Right atrium auricular region (tissue), 2 donors: ENCODE results near the gene CRAT. TPM values are rescaled to one million over a fixed set of nuclear protein-coding genes. Genes with fewer than 3 reads are reported as not detected.

Experiments used
- DNase-seq: peaks from one replicate; pipeline ENCODE4 v3.0.0-alpha.2; 2019; ENCODE audit warnings: low spot score
- H3K27ac ChIP-seq, 2 donors: fragments of 200-600 bp; sonication (generic); 1 replicate in 1 of 2; 2 replicates in 1 of 2; pipeline ENCODE4 v1.5.1; 2016 to 2019
- H3K27me3 ChIP-seq, 2 donors: fragments of 200-600 bp; sonication (generic); one replicate each; pipeline versions ENCODE4 v1.5.1 to v1.6.0; 2017 to 2019
- H3K36me3 ChIP-seq: fragments of 200-600 bp; sonication (generic); one replicate; pipeline ENCODE4 v1.5.1; 2016
- H3K4me1 ChIP-seq, 2 donors: fragments of 200-600 bp; sonication (generic); one replicate each; pipeline versions ENCODE4 v1.5.1 to v1.6.0; 2017 to 2019
- H3K4me3 ChIP-seq, 2 donors: fragments of 200-600 bp; sonication (generic); 1 replicate in 1 of 2; 2 replicates in 1 of 2; pipeline ENCODE4 v1.5.1; 2017 to 2019; ENCODE audit warnings: mild to moderate bottlenecking in 1 of 2, moderate library complexity in 1 of 2
- H3K9me3 ChIP-seq, 2 donors: fragments of 200-600 bp; sonication (generic); one replicate each; pipeline ENCODE4 v1.5.1; 2019
- total RNA-seq, 2 donors: library from RNA; depleted of rRNA; stranded (reverse); fragments of >200 nt; gene quantifications; one replicate each; pipeline ENCODE4 v1.1.0, GENCODE V29; 2016
- TF ChIP-seq, protein P1 (sequence below), 2 donors: fragments of 200-600 bp; sonication (generic); IDR thresholded peaks; one replicate each; pipeline ENCODE4 v1.5.1; 2019; ENCODE audit warnings: antibody characterized with exemption in 2 of 2

The CRAT gene
- total RNA-seq, 2 donors from 2014 or later = 73.0 to 75.0 TPM

DNA sequence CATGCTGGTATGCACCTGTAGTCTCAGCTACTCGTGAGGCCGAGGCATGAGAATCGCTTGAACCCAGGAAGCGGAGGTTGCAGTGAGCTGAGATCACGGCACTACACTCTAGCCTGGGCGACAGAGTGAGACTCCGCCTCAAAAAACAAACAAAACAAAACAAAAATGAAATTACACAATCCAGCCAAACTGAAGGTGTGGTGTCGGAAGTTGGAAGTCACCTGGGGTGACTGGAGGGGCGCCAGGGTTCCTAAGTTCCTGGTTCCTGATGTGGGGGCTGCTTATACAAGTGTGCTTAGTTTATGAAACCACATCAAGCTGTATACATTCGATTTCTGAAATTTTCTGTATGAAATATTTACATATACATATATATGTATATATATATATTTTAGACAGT is 33.4 kb downstream of the CRAT start:
- H3K9me3 ChIP-seq = no peaks in the 10 kb centered on the region
- H3K36me3 ChIP-seq = no peaks in the 10 kb centered on the region
- H3K4me3 ChIP-seq = no peak overlapping the region
- TF ChIP-seq, protein P1, sequence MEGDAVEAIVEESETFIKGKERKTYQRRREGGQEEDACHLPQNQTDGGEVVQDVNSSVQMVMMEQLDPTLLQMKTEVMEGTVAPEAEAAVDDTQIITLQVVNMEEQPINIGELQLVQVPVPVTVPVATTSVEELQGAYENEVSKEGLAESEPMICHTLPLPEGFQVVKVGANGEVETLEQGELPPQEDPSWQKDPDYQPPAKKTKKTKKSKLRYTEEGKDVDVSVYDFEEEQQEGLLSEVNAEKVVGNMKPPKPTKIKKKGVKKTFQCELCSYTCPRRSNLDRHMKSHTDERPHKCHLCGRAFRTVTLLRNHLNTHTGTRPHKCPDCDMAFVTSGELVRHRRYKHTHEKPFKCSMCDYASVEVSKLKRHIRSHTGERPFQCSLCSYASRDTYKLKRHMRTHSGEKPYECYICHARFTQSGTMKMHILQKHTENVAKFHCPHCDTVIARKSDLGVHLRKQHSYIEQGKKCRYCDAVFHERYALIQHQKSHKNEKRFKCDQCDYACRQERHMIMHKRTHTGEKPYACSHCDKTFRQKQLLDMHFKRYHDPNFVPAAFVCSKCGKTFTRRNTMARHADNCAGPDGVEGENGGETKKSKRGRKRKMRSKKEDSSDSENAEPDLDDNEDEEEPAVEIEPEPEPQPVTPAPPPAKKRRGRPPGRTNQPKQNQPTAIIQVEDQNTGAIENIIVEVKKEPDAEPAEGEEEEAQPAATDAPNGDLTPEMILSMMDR (IDR thresholded peaks at IDR 0.05) = no peak
- peaks cover 0 to 16% of the 10 kb centered on the region in 2 donors for H3K4me1 ChIP-seq
- H3K27me3 ChIP-seq = no peaks in the 10 kb centered on the region
- H3K27ac ChIP-seq = no peak overlapping the region
- no peak for DNase-seq

DNA sequence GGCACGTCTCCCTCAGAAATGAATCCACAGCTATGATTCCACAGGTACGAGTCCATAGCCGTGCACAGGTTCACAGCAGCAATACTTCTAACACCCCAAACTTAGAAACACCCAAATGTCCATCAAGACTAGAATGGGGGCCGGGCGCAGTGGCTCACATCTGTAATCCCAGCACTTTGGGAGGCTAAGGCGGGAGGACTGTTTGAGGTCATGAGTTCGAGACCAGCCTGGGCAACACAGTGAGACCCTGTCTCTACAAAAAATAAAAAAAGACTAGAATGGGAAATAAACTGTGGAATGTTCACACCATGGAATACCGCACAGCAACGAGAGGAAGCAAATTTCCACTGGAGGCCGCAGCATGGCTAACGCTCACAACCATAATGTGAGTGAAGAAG is 34.0 kb downstream of the CRAT start:
- DNase-seq = no peak
- H3K27me3 ChIP-seq = no peaks in the 10 kb centered on the region
- H3K27ac ChIP-seq = no peak overlapping the region
- no peak overlapping the region for H3K4me3 ChIP-seq
- TF ChIP-seq, protein P1 (IDR thresholded peaks at IDR 0.05) = no peak
- H3K4me1 ChIP-seq = peaks cover 0 to 10% of the 10 kb centered on the region in 2 donors
- no peaks in the 10 kb centered on the region for H3K36me3 ChIP-seq
- no peaks in the 10 kb centered on the region for H3K9me3 ChIP-seq

DNA sequence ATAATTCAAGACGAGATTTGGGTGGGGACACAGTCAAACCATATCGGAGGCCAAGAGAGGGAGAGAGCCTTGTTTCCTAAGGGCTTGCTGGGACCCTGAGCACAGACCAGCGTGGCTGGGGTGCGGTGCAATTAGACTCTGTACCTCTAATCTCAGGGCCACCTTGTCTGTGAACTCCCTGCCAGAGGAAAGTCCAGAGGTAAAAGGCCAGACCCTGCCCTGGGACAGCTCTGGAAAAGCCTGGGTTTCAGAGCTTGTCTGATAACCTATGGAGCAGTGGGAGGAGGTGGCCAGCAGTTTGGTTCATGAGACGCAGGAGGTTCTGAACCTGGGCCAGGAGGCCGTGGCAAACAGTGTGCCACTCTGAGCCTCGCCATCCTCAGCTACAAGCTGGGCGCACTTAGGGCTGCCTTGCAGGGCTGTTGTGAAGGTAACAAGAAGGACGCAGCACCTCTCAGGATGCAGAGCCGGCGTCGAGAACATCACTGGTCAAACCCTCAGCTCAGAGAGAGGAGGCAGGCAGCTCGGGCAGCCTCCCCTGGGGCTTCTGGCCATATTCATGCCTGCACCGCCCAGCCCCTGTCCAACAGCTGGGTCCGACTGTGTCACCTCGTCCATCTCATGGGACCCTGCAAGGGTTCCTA is 34.5 kb downstream of the CRAT start:
- H3K9me3 ChIP-seq = no peaks in the 10 kb centered on the region

DNA sequence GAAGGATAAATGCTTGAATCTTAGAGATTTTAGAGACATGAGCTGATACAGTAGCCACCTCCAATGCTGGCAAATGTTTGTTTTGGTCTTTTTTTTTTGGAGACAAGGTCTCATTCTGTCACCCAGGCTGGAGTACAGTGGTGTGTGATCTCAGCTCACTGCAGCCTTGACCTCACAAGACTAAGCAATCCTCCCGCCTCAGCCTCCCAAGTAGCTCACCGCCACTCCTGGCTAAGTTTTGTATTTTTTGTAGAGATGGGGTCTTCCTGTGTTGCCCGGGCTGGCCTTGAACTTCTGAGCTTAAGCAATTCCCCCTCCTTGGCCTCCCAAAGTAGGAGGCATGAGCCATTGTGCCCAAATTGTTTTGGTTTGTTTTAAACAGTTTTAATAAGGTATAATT is 36.5 kb downstream of the CRAT start:
- TF ChIP-seq, protein P1 (IDR thresholded peaks at IDR 0.05) = no peak
- H3K4me3 ChIP-seq = no peak overlapping the region
- no peak for DNase-seq
- no peaks in the 10 kb centered on the region for H3K9me3 ChIP-seq
- H3K27ac ChIP-seq = no peak overlapping the region
- no peaks in the 10 kb centered on the region for H3K27me3 ChIP-seq
- H3K4me1 ChIP-seq = peaks cover 0 to 12% of the 10 kb centered on the region in 2 donors
- no peaks in the 10 kb centered on the region for H3K36me3 ChIP-seq

More for the DNA sequence above, 34.5 kb downstream of the CRAT start:
- Histone ChIP-seq H3K4me3 (no peak overlapping the region), H3K4me1 (peaks cover 0 to 8% of the 10 kb centered on the region in 2 donors), H3K27ac (no peak overlapping the region), H3K27me3 (no peaks in the 10 kb centered on the region), H3K36me3 (no peaks in the 10 kb centered on the region)
- DNase-seq = no peak
- TF ChIP-seq, protein P1 (IDR thresholded peaks at IDR 0.05) = no peak

DNA sequence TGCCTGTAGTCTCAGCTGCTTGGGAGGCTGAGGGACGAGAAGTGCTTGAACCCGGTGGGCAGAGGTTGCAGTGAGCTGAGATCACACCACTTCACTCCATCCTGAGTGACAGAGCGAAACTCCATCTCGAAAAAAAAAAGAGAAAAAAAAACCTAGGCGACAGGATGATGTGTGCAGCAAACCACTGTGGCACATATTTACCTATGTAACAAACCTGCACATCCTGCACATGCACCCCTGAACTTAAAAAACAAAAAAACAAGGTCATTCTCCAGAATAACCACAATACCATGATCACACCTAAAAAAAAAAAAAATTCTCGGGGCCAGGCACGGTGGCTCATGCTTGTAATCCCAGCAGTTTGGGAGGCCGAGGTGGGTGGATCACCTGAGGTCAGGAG is 37.2 kb downstream of the CRAT start:
- TF ChIP-seq, protein P1 (IDR thresholded peaks at IDR 0.05) = no peak
- Histone ChIP-seq H3K27me3 (no peaks in the 10 kb centered on the region), H3K27ac (no peak overlapping the region), H3K4me1 (peaks cover 0 to 19% of the 10 kb centered on the region in 2 donors), H3K9me3 (no peaks in the 10 kb centered on the region), H3K4me3 (no peak overlapping the region), H3K36me3 (peaks cover 6% of the 10 kb centered on the region)
- no peak for DNase-seq

DNA sequence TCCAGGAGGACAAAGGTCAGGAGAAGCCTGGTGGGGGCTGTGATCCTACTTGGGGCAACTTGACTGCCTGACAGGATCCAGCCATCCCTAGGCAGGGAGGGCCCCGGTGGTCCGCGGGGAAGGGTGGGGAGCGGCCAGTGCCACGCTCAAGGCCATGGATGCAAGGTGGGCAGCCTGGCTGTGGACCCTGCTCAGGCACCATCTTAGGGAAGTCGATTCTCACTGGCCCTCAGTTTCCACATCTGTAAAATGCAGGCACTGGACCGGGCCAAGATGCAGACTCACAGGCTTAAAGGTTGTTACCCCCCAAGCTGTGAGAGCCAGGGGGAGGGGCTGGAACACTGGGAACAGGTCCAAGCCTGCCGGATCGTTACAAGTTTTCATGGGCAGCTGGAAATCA is 38.4 kb downstream of the CRAT start:
- DNase-seq = no peak
- no peaks in the 10 kb centered on the region for H3K27me3 ChIP-seq
- TF ChIP-seq, protein P1 (IDR thresholded peaks at IDR 0.05) = no peak
- H3K36me3 ChIP-seq = peaks cover 19% of the 10 kb centered on the region
- H3K4me3 ChIP-seq = no peak overlapping the region
- peaks cover 0 to 19% of the 10 kb centered on the region in 2 donors for H3K4me1 ChIP-seq
- H3K27ac ChIP-seq = no peak overlapping the region
- H3K9me3 ChIP-seq = no peaks in the 10 kb centered on the region
